ENCODE data around the gene PRMT1.
"Not testable (repeated sequence)": the region's sequence is repeated elsewhere in the genome, so short reads cannot be mapped to it uniquely, and the experiment has no call there.

The PRMT1 gene

DNA sequence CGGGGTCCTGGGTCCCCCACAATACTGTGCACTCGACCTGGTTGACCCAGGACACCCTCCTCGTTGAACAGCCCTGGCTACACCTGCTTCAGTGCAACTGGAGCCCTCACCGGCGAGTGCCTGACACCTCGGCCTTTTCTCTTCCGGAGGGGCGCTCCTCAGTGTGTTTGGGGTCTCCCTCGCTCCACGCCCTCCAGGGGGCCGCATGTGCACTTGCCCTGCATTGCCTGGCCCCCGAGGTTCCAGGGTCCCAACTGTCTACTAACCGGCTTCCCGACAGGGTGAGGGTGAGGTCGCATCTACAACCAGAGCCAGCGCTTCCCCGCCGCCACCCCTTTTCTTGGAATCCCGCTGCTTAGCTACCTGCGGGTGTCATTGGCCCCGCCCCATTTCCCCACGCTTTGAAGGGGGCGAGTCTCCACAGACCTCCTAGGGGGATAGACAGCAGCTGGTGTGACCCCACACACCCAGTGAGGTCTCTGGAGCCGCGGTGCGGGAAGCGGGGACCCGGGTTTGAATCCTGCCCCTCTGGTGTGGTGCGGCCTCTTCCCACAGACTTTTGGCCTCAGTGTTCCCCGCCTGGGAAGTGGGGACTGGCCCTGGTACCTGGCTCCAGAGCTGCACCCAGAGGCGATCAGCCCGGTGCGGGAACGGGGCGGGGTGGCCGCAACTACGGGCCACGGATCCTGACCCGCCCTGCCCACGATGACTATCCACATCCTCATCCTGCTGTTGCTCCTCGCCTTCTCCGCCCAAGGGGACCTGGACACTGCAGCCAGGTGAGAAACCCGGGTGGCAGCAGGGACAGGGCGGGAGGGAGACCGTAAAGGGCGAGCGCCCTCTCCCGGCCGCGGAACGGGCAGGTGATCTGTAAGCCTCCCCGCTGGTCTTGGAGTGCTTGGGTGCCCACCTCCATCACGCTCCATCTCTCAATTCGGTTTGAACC, 12.3 kb downstream of the PRMT1 start, which contains the start of gene ADM5:
Gene ADM5, plus strand, starts transcription at position 462 of the 946 bp plus-strand sequence. Its CDS starts 244 bp downstream, at position 706.
- DNase-seq = peak in 1 of 5 donors; percentile 32

- DNase-seq = no peak
Observed at GRCh38 chr19:49690079-49690655, 13.1 kb downstream of the PRMT1 start.

DNA sequence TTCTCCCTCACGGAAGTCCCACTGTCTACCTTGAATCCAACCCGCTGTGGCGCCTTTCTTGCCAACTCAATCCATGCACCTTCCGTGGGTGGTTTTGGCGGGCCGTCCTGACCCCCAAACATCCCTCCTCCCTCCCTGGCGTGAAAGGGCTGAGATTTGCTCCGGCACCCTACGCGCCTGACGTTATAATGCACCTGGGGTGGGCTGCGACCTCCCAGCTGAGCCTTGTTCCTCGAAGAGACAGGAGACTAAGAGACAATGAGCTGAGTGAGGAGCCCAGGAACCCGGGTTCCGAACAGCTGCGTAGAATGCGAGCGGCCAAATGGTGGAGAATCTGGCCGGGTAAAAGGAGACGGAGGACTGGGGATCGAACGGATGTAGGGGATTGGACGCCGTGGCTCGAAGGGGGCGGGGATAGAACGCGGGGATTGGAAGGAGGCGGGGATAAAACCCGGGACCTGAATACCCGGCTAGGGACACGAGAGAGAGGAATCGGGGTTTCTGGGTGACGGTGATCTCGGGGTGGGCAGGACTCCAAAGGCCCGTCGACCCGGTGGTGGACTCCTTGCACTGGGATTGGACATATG, 13.7 kb downstream of the PRMT1 start, which contains the start of gene CPT1C:
Gene CPT1C, plus strand, starts transcription at position 461 of the 587 bp plus-strand sequence. CDS start 1,137 bp downstream, outside the sequence.
- peak in 4 of 5 donors; percentile 38 to 59 (median 50) for DNase-seq

DNA sequence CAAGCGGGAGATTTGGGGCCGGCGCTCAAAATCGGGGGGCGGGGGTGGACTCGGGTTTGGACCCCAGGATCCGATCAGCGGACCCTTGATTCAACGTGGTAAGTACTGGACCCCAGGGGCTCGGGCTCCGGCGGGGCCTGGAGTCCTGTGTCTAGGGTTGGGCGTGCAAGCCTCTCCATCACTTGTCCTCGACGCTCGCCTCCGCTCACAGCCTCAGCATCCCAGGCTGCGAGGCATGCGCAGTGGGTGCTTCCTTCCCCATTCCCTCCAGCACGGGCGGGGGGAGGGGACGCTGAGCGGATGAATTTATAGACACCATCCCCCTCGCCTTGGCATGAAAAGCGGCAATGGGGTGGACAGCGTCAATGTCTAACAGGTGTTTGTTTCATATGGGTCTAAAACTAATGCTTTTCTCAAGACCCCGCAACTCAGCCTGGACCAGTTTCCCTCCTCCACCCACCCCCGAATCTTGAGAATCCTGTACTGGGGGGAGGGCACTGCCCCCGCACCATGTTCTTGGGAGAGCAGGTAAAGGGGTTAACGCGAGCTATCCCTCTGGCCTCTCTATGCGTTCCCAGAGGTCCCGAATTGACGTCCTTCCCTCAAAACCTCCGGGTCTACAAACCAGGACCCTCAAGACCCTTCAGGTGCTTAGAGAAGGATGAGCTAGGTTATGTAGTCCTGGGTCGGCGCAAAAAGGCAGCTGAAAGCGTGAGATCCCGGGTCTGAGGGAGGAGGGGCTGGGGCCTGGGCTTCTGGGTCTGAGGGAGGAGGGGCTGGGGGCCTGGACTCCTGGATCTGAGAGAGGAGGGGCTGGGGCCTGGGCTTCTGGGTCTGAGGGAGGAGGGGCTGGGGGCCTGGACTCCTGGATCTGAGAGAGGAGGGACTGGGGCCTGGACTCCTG, 14.4 kb downstream of the PRMT1 start:
- DNase-seq = peak in 1 of 5 donors; percentile 39

GRCh38 chr19:49692147-49692506, 15.1 kb downstream of the PRMT1 start:
- DNase-seq = no peak

- no peak for DNase-seq
Observed at GRCh38 chr19:49696115-49696514, 19.0 kb downstream of the PRMT1 start.

- no peak for DNase-seq
Observed at GRCh38 chr19:49696865-49697264, 19.8 kb downstream of the PRMT1 start.

- no peak for DNase-seq
Observed at GRCh38 chr19:49699364-49699763, 22.3 kb downstream of the PRMT1 start.

- DNase-seq = no peak
Observed at GRCh38 chr19:49700563-49700962, 23.5 kb downstream of the PRMT1 start.

GRCh38 chr19:49701271-49701786, 24.3 kb downstream of the PRMT1 start:
- no peak for DNase-seq

DNA sequence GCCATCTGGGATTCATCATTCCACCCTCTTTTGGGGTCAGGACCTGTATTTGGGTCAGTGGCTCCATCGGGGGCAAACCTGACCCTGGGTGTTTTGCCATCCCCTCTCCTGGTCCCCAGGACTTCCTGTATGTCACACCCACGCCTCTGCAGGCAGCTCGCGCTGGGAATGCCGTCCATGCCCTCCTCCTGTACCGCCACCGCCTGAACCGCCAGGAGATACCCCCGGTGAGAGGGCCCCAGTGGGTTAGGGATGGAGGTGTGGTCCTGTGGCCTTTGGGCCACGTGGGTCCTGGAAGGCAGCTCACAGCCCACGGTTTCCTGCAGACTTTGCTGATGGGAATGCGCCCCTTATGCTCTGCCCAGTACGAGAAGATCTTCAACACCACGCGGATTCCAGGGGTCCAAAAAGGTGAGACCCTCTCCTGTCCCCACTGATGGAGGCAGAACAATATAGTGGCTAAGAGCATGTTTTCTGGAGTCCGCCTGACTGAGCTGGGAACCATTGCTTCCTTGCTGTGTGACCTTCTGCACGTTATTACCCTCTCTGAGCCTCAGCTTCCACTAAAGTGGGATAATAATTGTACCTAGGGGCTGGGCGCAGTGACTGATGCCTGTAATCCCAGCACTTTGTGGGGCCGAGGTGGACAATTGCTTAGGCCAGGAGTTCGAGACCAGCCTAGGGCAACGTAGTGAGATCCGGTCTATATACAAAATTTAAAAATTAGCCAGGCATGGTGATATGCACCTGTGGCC, 28.0 kb downstream of the PRMT1 start:
- no peak for DNase-seq

GRCh38 chr19:49705919-49706318, 28.8 kb downstream of the PRMT1 start:
- no peak for DNase-seq

- no peak for DNase-seq
Observed at GRCh38 chr19:49710372-49710951, 33.4 kb downstream of the PRMT1 start.

- no peak for DNase-seq
Observed at GRCh38 chr19:49712397-49712859, 35.4 kb downstream of the PRMT1 start.

DNA sequence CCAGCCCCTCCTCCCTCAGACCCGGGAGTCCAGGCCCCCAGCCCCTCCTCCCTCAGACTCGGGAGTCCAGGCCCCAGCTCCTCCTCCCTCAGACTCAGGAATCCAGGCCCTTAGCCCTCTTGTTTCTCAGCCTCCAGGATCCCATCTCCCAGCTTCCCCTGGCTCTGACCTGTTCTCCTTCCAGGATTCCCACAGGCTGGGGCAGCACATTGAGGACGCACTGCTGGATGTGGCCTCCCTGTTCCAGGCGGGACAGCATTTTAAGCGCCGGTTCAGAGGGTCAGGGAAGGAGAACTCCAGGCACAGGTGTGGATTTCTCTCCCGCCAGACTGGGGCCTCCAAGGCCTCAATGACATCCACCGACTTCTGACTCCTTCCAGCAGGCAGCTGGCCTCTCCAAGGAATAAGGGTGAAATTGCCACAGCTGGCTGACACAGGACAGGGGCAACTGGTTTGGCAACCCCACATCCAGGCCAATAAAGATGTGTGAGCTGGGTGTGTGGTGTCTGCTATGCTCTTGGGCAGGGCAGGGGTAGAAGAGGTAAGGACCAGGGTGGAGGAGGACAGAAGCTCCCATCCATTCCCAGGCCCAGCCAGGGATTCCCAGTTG, 36.3 kb downstream of the PRMT1 start:
- DNase-seq = no peak

DNA sequence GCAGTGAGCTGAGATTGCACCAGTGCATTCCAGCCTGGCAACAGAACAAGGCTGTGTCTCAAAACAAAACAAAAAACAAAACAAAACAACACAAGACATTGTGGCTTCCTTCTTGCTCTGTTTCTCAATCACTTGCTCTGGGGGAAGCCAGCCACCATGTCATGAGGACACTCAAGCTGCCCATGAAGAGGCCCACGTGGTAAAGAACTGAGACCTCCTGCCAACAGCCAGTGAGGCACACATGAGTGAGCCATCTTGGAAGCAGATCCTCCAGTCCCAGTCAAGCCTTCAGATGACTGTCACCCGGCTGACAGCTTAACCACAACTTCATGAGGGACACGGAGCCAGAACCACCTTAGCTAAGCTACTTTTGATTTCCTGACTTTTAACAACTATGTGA, 39.1 kb downstream of the PRMT1 start:
- no peak for DNase-seq

DNA sequence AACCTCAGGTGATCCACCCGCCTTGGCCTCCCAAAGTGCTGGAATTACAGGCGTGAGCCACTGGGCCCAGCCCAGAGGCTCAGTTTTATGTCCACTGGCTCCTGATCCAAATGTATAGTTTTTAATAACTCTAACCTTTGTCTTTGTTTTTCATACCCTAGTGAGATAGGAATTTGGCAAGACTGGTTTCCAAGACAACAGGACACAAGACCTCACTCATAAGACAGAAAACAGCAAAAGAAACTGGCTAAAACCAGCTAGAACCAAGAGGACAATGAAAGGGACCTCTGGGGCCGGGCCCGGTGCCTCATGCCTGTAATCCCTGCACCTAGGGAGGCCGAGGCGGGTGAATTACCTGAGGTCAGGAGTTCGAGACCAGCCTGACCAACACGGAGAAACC, 41.4 kb downstream of the PRMT1 start:
- DNase-seq = no peak

DNA sequence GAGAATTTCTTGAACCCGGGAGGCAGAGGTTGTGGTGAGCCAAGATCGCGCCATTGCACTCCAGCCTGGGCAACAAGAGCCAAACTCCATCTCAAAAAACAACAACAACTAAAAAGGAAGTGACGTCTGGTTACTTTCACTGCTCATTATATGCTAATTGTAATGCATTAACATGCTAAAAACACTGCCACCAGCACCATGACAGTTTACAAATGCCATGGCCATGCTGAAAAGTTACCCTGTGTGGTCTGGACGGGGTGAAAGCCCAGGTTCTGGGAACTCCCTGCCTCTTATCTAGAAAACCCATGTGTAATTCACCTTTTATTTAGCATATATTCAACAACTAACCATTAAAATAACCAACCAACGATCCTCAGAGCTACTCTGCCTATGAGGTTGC, 41.9 kb downstream of the PRMT1 start:
- DNase-seq = no peak

- not testable (repeated sequence) for DNase-seq
Observed at GRCh38 chr19:49719420-49719819, 42.3 kb downstream of the PRMT1 start.

All from T-helper 1 cell (primary cell).